Measurements from ENCODE around the gene GDF2.

GDF2 gene

DNA sequence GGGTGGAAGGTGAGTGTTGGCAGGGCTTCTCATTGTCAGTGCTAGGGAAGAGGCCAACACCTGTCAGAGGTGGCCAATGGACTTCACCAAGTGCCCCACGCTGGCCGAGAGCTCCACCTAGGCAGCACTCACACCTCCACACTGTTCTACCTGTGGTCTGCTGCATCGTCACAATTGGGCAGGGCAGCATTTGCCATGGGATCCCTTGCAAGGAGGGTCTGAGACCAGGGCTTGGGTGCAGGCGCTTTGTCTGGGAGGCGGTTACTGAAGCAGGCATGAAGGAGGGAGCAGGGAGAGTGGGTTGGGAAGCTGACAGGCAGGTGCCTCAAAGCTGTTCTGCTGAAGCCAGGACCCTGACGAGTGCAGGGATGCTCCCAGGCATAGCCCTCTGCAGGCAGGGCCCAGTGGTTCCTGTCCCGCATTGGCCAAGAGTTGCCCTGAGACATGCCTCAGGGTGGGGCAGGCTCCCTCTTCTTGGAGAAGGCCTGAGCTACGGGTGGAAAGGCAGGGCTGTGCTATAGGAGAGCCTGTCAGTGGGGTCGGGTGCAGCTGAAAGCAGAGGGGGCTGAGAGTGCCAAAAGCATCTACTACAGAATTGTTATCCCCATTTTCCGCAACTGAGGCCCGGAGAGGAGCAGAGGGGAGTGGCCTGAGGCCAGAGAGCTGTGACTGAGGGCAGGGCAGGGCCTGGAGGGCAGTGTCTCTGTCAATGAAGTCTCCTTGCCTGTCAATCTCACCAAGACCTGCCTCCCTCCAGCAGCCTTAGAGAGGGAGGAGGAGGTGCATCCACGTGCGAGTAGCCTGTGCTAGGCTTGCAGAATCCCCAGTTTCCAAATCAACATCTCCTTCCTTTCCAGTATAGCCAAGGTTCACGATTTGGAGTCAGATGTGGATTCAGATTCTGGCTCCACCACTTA, 29.9 kb downstream of the GDF2 start:
- TF ChIP-seq GATA3 (IDR thresholded peaks at IDR 0.05; ENCODE audit: low read depth, low read length): no peak
- no peak for TF ChIP-seq GATA2 (IDR thresholded peaks at IDR 0.05; ENCODE audit: low read depth, low read length)

DNA sequence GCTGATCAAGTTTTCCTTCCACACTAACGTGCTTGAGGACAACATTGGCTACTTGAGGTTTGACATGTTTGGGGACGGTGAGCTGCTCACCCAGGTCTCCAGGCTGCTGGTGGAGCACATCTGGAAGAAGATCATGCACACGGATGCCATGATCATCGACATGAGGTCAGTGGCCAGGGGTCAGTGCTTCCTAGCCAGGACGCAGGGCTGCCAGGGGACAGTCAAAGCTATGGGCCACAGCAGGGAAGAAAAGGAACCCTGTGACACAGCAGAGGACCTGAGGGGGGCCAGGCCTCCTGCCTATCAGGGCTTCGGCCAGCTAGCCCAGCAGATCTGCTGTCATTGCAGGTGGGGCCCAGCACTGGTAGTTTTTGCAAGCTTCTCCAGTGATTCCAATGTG, 31.1 kb downstream of the GDF2 start:
- TF ChIP-seq GATA3 (IDR thresholded peaks at IDR 0.05; ENCODE audit: low read depth, low read length) (no peak), GATA2 (IDR thresholded peaks at IDR 0.05; ENCODE audit: low read depth, low read length) (no peak)

DNA sequence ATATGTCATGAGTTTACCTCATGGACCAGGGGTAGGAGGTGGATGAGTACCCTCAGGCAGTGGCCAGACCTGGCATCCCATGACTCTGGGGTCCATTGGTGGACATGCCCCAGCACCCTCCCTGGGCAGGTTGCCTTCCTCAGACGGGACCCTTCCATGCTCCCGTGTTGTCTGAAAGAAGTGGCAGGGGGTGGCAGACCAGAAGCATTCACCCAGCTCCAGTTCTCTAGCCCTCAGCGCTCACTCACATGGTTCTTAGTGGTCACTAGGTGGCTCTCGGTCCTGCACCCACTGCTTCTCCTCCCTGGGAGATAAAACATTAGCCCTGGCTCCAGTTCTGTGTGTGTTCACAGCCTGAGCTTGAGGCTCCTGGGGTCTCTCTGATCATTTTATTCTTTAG, 31.9 kb downstream of the GDF2 start:
- TF ChIP-seq GATA3 (IDR thresholded peaks at IDR 0.05; ENCODE audit: low read depth, low read length): no peak

DNA sequence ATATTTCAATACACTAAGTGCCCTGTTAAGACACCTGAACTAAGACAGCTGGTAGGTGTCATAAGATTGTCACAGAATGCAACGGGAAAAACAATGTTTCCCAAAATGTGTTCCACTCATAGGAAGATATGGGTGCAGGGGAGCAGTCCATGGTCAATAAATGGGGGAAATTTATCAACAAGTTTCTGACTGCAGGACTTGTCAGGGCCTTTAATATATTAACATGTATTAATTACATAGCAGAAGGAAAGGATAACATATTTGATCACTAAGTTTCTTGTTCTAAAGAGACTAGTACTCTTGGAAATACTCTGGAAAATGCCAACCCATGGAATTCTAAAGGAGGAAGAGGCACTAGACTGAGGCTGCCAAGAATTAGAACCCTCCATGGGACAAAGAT, 32.6 kb downstream of the GDF2 start:
- no peak for TF ChIP-seq GATA2 (IDR thresholded peaks at IDR 0.05; ENCODE audit: low read depth, low read length)

DNA sequence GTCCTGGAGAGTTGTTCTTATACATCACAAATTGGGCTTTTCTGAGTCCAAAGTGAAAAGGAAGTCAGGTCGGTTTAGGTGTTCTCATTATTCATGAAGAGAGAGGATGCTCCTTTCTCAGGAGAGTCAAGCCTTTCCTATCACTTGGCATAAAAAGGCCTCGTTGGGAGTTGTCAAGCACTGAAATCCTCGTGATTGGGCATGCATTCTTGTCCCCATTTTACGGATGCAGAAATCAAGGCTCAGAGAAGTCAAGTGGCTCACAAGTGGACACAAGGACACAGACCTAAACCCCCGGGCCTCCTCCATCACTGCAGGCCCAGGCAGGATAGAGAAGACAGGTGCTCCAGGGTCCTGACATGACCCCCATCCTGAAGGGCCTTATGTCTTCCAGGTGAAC, 34.5 kb downstream of the GDF2 start:
- TF ChIP-seq GATA3 (IDR thresholded peaks at IDR 0.05; ENCODE audit: low read depth, low read length) (no peak), GATA2 (IDR thresholded peaks at IDR 0.05; ENCODE audit: low read depth, low read length) (no peak)

DNA sequence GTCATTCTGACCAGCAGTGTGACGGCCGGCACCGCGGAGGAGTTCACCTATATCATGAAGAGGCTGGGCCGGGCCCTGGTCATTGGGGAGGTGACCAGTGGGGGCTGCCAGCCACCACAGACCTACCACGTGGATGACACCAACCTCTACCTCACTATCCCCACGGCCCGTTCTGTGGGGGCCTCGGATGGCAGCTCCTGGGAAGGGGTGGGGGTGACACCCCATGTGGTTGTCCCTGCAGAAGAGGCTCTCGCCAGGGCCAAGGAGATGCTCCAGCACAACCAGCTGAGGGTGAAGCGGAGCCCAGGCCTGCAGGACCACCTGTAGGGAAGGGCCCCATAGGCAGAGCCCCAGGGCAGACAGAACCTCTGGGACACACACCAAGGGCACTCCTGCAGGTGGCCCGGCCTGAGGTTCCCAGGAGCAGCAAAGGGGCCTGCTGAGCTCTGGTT, 34.9 kb downstream of the GDF2 start:
- TF ChIP-seq GATA3 (IDR thresholded peaks at IDR 0.05; ENCODE audit: low read depth, low read length): no peak
- TF ChIP-seq GATA2 (IDR thresholded peaks at IDR 0.05; ENCODE audit: low read depth, low read length): no peak

DNA sequence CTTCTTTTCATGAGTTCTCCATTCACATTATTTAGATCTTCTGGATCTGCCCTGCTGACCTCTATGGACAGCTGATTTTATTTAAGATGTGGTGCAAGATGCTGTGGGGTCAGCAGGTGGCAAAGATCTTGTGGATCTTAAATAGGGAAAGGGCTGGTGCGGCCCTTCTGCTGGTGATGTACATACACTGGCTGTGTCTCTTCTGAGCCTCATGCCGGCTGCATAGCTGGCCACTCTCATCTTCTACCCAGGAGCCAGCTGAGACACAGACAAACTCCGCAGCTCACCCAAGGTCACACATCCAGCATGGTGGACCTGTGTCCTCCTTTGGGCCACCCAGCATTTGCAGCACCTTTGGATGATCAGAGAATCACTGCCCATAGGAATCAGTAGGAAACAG, 35.7 kb downstream of the GDF2 start:
- TF ChIP-seq GATA3 (IDR thresholded peaks at IDR 0.05; ENCODE audit: low read depth, low read length): no peak

DNA sequence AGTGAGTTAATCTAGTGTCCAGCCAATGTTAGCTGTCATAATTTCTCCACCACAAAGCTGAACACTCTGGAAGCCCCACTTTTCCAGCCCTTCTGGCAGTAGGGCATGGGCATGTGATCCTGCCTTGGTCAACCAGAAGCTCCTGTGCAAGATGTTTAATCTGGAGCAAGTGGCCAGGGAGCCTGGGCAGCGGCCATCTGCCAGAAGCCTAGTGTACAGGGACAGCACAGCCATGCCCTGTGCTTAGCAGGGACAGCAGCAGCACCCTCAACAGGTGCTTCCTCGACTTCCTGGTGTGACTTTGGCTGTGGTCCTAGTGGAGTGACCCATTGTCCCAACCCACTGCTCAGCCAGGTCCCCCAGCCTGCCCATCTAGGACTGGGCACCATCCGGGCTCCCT, 36.2 kb downstream of the GDF2 start:
- TF ChIP-seq GATA3 (IDR thresholded peaks at IDR 0.05; ENCODE audit: low read depth, low read length): no peak
- no peak for TF ChIP-seq GATA2 (IDR thresholded peaks at IDR 0.05; ENCODE audit: low read depth, low read length)

DNA sequence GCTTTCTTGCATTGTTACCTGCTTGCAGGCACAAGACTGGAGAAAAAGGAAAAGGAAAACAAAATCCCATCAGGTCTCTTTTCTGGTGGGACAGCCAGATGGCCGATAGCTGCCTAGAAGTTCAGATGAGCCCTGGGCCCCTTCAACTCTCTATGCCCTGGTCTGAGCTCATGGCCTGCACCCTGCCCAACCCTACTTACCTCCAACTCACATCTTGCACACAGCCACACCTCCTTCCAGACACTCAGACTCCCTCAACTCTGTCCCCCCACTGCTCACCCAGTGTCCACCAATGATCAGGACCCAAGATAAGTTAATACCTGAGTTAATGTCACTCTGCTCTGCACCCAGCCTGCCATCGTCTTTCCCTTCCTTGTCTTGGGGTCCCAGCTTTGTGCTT, 36.8 kb downstream of the GDF2 start:
- no peak for TF ChIP-seq GATA3 (IDR thresholded peaks at IDR 0.05; ENCODE audit: low read depth, low read length)
- TF ChIP-seq GATA2 (IDR thresholded peaks at IDR 0.05; ENCODE audit: low read depth, low read length): no peak

DNA sequence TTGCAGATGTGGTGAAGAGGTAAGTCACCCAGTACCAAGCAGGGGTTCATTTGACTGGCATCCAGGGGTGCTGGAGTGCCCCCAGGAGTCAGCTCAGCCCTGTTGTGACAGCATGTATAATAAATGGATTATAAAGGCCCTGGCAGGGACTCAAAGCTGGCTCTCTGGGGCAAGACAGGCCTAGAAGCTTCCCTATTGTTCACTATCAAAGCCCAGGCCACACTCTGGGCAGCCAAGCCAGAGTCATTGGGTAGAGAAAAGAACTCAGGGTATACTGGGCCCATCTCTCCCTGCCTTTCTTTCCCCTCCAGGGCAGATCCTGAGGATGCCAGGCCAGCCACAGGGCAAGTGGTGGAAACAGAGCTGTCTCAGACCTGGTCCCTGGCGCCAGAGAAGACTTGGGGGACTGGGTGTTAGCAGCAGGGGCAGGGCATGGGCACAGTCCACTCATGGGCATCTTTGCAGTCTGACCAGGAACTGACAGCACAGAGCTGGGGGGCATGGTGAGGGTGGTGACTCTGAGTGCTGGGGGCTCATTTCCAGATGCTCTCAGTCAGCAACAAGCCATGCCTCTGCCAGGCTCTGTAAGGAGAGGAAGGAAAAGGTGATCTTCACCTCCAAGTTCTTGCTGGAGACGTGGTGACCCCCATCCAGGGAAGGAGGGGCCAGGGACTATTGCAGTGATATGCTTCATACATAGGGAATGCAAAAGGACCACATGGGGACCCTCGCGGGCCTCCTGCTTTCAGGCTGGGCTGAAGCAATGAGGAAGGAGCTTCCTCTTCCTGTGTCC, 37.6 kb downstream of the GDF2 start:
- no peak for TF ChIP-seq GATA2 (IDR thresholded peaks at IDR 0.05; ENCODE audit: low read depth, low read length)
- no peak for TF ChIP-seq GATA3 (IDR thresholded peaks at IDR 0.05; ENCODE audit: low read depth, low read length)

DNA sequence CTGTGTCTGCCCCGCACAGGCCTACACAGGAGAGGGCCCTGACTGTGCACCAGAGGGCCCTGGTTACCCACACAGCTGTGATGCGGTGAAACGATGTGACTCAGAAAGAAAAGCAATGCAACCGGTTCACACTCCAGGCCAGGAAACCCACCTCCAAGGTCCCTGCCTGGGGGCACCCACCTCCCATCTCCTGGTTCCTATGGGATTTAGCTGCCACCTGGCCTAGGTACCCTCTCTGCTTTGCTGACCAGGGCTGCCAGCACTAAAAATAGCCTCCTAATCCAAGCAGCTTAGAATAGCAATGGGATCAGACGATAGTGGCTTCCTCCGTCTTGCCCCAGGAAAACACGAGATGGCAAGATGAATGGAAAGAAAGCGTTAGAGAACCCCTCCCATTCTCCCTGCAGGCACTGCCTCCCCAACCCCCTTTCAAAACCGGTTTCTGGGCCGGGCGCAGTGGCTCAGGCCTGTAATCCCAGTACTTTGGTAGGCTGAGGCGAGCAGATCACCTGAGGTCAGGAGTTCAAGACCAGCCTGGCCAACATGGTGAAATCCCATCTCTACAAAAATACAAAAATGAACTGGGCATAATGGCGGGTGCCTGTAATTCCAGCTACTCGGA, 38.3 kb downstream of the GDF2 start:
- no peak for TF ChIP-seq GATA2 (IDR thresholded peaks at IDR 0.05; ENCODE audit: low read depth, low read length)
- no peak for TF ChIP-seq GATA3 (IDR thresholded peaks at IDR 0.05; ENCODE audit: low read depth, low read length)

DNA sequence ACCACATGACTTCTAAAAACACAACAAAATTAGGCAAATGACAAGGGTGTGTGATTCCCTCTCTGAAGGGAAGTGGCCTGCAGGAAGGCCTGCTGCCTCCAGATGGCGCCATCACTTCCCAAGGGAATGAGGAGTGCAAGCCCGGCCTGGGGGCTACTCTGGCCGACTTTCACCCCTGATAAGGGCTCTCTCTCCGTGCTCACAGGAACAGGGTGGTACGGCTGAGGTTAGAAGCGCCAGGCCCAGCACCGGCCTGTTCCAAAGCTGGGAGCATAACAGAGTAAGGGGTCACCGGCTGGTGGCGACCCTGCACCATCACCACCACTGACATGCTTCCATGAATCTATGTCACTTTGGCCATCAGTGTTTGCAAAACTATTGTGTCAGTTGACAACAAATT, 39.0 kb downstream of the GDF2 start:
- TF ChIP-seq GATA2 (IDR thresholded peaks at IDR 0.05; ENCODE audit: low read depth, low read length) (no peak), GATA3 (IDR thresholded peaks at IDR 0.05; ENCODE audit: low read depth, low read length) (no peak)

DNA sequence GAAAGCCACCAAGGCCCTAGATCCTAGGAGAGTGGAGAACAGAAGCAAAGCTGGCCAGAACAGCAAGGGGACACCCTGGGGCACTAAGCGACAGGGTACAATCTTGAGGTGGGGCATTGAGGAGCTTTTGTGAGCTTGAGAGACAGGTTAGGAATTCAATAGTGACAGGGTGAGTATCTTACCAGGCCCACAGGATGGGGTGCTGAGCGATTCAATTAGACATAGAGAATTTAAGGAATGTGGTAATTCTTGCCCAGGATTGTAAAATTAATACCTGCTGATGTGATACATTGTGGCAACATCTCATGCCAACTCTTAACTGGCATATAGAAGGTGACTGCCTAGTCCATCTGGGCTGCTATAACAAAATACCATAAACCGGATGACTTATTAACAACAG, 39.9 kb downstream of the GDF2 start:
- TF ChIP-seq GATA2 (IDR thresholded peaks at IDR 0.05; ENCODE audit: low read depth, low read length) (no peak), GATA3 (IDR thresholded peaks at IDR 0.05; ENCODE audit: low read depth, low read length) (no peak)

DNA sequence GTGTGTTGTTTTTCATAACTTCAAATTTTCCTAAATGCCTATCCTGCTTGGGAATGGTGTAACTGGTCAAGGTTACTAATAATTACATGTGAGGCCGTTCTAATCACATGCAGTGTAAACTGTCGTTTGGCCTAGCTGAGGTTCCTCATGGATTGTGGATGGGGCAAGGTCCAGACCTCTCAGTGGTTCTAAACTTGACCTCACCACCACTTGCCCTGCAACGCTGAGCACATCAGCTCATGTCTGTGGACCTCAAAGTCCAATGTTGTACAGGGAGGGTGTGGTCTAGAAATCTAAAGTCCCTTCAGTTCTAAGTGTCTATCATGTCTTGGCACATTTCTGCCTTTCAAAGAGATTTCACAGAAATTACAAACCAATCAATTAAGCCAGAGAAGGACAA, 41.5 kb downstream of the GDF2 start:
- TF ChIP-seq GATA3 (IDR thresholded peaks at IDR 0.05; ENCODE audit: low read depth, low read length) (no peak), GATA2 (IDR thresholded peaks at IDR 0.05; ENCODE audit: low read depth, low read length) (no peak)

DNA sequence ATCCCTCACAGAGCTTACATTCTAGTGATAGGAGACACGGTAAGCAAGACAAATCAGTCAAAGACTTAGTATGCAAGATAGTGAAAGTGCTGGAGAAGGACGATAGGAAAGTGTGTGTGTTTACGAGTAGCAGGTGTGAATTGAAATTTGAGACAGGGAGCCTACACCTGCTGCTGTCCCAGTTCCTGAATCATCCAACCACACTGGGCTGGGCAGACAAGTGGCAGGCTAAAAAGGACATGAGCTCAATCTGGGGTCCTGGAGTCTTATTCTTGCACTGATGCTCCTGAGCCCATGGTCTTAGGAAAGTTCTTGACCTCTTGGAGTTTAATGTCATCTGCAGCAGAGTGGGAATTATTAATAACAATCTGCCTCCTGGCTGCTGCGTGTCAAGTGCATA, 42.1 kb downstream of the GDF2 start:
- TF ChIP-seq GATA2 (IDR thresholded peaks at IDR 0.05; ENCODE audit: low read depth, low read length): no peak
- TF ChIP-seq GATA3 (IDR thresholded peaks at IDR 0.05; ENCODE audit: low read depth, low read length): no peak

Data from SH-SY5Y (cell line).